ENCODE results near the gene RORC.

Gene RORC

GRCh38 chr1:151847867-151848596, 16.4 kb upstream of the RORC start:
- DNase-seq: no peak

GRCh38 chr1:151846686-151847237, 15.2 kb upstream of the RORC start:
- DNase-seq: no peak

GRCh38 chr1:151846062-151846568, 14.5 kb upstream of the RORC start:
- DNase-seq: peak; percentile 53

- DNase-seq: no peak
Measured at GRCh38 chr1:151843398-151843797, 11.8 kb upstream of the RORC start.

GRCh38 chr1:151841141-151841540, 9.5 kb upstream of the RORC start:
- DNase-seq: no peak

- no peak for DNase-seq
Measured at GRCh38 chr1:151840421-151840820, 8.8 kb upstream of the RORC start.

- DNase-seq: no peak
Measured at GRCh38 chr1:151839457-151840403, 8.1 kb upstream of the RORC start, which contains the start of gene C2CD4D. C2CD4D (minus strand) TSS chr1:151839820; CDS start chr1:151838989, 831 bp downstream.

GRCh38 chr1:151839082-151839412, 7.4 kb upstream of the RORC start:
- DNase-seq: no peak

GRCh38 chr1:151838222-151839081, 6.8 kb upstream of the RORC start:
- DNase-seq: no peak

GRCh38 chr1:151837884-151838221, 6.3 kb upstream of the RORC start:
- DNase-seq: no peak

GRCh38 chr1:151837197-151837596, 5.6 kb upstream of the RORC start:
- DNase-seq: no peak

- no peak for DNase-seq
Measured at GRCh38 chr1:151835596-151835995, 4.0 kb upstream of the RORC start.

GRCh38 chr1:151834239-151834638, 2.6 kb upstream of the RORC start:
- DNase-seq: no peak

- DNase-seq: no peak
Measured at GRCh38 chr1:151833172-151833900, 1.7 kb upstream of the RORC start.

GRCh38 chr1:151832318-151832980, 847 bp upstream of the RORC start:
- DNase-seq: no peak

- DNase-seq: no peak
Measured at GRCh38 chr1:151831256-151831591, 378 bp downstream of the RORC start.

GRCh38 chr1:151830055-151830454, 1.5 kb downstream of the RORC start:
- no peak for DNase-seq

- no peak for DNase-seq
Measured at GRCh38 chr1:151829352-151830046, 2.1 kb downstream of the RORC start.

GRCh38 chr1:151828921-151829320, 2.7 kb downstream of the RORC start:
- DNase-seq: peak; percentile 42

- DNase-seq: no peak
Measured at GRCh38 chr1:151827853-151828252, 3.7 kb downstream of the RORC start.

All from suppressor macrophage treated with lipopolysaccharide for 4 hours (primary cell).